LNCaP clone FGC (cell line): ENCODE data around the gene CYP2D6.

Source experiments
- DNase-seq: peaks from one replicate; pipeline ENCODE4 v3.0.0-alpha.2; 2011; ENCODE audit warnings: low read depth
- H3K4me3 ChIP-seq: 2 replicates; pipeline ENCODE4 v1.5.1; 2011; ENCODE audit warnings: mild to moderate bottlenecking, low read depth, low read length, control low read depth
- CTCF ChIP-seq: IDR thresholded peaks from 2 replicates; pipeline ENCODE4 v1.5.1; 2012; ENCODE audit warnings: mild to moderate bottlenecking; ENCODE audit not compliant: control insufficient read depth, insufficient read depth; ENCODE audit errors: extremely low read depth

CYP2D6 gene

DNA sequence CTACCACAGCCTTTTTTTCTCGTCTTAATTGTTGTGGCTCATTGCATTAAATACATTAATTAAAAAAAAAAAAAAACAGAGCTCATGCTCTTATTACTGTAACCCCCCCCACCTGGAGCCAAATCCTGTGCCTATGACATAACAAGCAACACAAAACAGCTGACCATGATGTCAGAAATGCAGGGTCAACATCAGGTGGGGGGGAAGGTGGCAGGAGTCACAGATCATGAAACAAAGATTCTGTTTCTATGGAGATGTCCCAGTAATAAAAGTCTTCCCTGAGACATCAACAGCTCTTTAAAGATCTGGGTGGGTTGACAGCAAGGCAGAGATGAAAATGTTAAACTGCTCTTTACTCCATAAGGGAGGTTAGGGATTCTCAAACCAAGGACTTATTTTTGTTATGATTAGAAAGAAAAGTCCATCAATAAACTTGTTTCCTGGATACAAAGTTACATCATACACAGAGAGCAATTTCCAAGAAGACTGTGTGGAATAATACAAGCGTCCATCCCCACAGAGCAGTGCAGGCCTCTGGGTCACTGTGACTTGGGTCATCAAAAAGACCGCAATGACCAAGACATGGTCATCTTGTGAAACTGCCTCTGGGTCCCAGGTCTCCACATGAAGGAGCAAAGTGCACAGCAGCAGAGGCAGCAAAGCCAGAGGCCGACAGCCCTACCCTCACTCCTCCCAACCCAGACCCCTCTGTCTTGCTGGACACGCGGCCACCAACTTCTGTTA lies 42.7 kb upstream of the CYP2D6 start:
- no peak for TF ChIP-seq CTCF
- no peak for DNase-seq
- no peak overlapping the region for H3K4me3 ChIP-seq

DNA sequence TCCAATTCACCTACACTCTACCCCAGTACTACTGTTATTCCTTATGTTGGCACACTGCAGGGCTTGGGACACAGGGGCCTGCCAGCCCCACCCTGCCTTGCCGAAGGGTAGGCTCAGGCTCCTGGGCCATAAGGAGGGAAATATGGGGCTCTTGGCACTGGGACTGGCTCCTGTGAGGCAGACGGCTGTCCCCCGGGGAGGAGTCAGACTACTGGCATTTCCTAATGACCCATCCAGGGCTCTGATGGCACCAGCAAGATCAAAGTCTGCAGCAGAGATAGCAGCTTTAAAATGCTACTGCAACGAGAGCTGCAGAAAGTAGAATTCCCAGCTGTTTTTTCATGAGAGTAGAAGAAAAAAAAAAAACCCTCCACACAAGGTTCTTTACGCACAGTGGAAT lies 42.2 kb upstream of the CYP2D6 start:
- TF ChIP-seq CTCF, result no peak
- DNase-seq, result no peak

GRCh38 chr22:42171946-42172719 lies 41.5 kb upstream of the CYP2D6 start:
- DNase-seq, result no peak
- H3K4me3 ChIP-seq, result no peak overlapping the region
- TF ChIP-seq CTCF, result no peak

More for the DNA sequence above, 42.2 kb upstream of the CYP2D6 start:
- no peak overlapping the region for H3K4me3 ChIP-seq

DNA sequence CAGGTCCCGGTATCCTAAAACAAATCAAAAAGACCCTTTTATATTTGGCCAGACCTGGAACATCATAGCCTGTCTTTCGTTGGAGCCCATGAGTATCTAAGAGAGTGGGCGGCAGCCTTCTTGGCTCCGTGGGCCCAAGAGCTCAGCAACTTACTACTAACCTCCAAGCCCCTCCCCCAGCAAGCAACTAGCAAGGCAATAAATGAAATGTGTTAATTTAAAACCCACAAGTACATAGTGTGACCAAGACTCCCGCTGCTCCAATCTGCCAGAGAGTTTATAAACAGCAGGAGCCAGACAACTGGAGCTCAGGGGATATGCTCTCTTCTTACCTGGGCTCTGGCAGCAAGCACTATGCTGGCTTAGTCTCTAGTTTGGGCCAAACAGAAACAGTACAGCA lies 40.8 kb upstream of the CYP2D6 start:
- no peak overlapping the region for H3K4me3 ChIP-seq
- no peak for TF ChIP-seq CTCF
- DNase-seq, result no peak

- TF ChIP-seq CTCF, result no peak
- DNase-seq, result no peak
- H3K4me3 ChIP-seq, result no peak overlapping the region
These were observed 40.3 kb upstream of the CYP2D6 start for GRCh38 chr22:42170946-42171345.

- peak; percentile 99 for TF ChIP-seq CTCF
- no peak overlapping the region for H3K4me3 ChIP-seq
- DNase-seq, result peak; percentile 18
These were observed 38.5 kb upstream of the CYP2D6 start for GRCh38 chr22:42169055-42169469.

GRCh38 chr22:42168476-42168875 lies 37.9 kb upstream of the CYP2D6 start:
- no peak overlapping the region for H3K4me3 ChIP-seq
- no peak for TF ChIP-seq CTCF
- no peak for DNase-seq
